K562 (cell line): ENCODE results near the gene AOC1. TPM values are rescaled to one million over a fixed set of nuclear protein-coding genes. Genes with fewer than 3 reads are reported as not detected.

Source experiments
- ATAC-seq: fragments of 200-7000 bp; cut with Tn5 transposase; 3 replicates; pipeline ENCODE4 v1.9.1; 2020; ENCODE audit warnings: moderate library complexity
- BruUV-seq: library from RNA; stranded (reverse); fragments of 400-500 nt; replicated peaks from 2 replicates; lab custom pipeline; 2021; lab: Mats Ljungman, UMichigan
- CTCF ChIA-PET: fragments of 300-600 bp; formaldehyde crosslinking; extraction: SDS; loops from one replicate; lab custom pipeline; 2021; ENCODE audit warnings: low intra/inter-chr PET ratio; lab: Yijun Ruan, JAX
- POLR2A ChIA-PET: fragments of 300-600, 350-650 bp; sonication (Branson Sonifier 250); formaldehyde crosslinking; extraction: SDS; loops from one replicate; lab custom pipeline; 2021; ENCODE audit warnings: antibody characterized with exemption, inconsistent platforms; lab: Yijun Ruan, JAX
- DNase-seq, 4 experiments: peaks; one replicate each; pipeline versions ENCODE4 v3.0.0 to v3.0.0-alpha.2; 2011 to 2018; ENCODE audit warnings: low spot score in 3 of 4, mixed read lengths in 3 of 4; ENCODE audit errors: extremely low read depth in 1 of 4
- FAIRE-seq: peaks from 2 replicates; lab custom pipeline; 2011; peaks lifted over from hg19 to GRCh38; lab: Jason Lieb, UNC
- H2AFZ ChIP-seq: 2 replicates; pipeline ENCODE4 v1.6.0; 2011; ENCODE audit warnings: low read depth, low read length, control low read depth, inconsistent platforms
- H3K27ac ChIP-seq: fragments of 200-600 bp; 3 replicates; pipeline ENCODE4 v1.8.0; 2011; ENCODE audit warnings: low read depth, mild to moderate bottlenecking, control low read depth, inconsistent platforms, low read length, moderate library complexity, mixed read lengths; ENCODE audit errors: extremely low read depth
- H3K27me3 ChIP-seq, 2 experiments: fragments of 300-600 bp in 1 of 2; 2 replicates in 1 of 2; 3 replicates in 1 of 2; pipeline versions ENCODE4 v1.6.0 to v1.8.0; 2011; ENCODE audit warnings: inconsistent platforms in 2 of 2, low read length in 2 of 2, mild to moderate bottlenecking in 1 of 2, mixed read lengths in 1 of 2, moderate library complexity in 1 of 2; ENCODE audit not compliant: control insufficient read depth in 2 of 2, insufficient read depth in 2 of 2
- H3K36me3 ChIP-seq: fragments of 300-600 bp; 3 replicates; pipeline ENCODE4 v1.8.0; 2011; ENCODE audit warnings: mild to moderate bottlenecking, low read length, inconsistent platforms; ENCODE audit not compliant: control insufficient read depth, insufficient read depth
- H3K4me1 ChIP-seq, 2 experiments: fragments of 200-600 bp in 1 of 2; replicated peaks in 1 of 2; 2 replicates in 1 of 2; 3 replicates in 1 of 2; pipeline versions ENCODE4 v1.5.1 to v1.8.0; 2011; ENCODE audit warnings: inconsistent platforms in 2 of 2, low read length in 2 of 2, mild to moderate bottlenecking in 1 of 2, mixed read lengths in 1 of 2, moderate library complexity in 1 of 2; ENCODE audit not compliant: control insufficient read depth in 2 of 2, insufficient read depth in 2 of 2
- H3K4me2 ChIP-seq: 2 replicates; pipeline ENCODE4 v1.6.1; 2011; ENCODE audit warnings: low read length, control low read depth, inconsistent platforms, mixed read lengths; ENCODE audit not compliant: insufficient read depth
- H3K4me3 ChIP-seq: fragments of 200-600 bp; sonication (generic), shearing (Covaris generic); 2 replicates; pipeline ENCODE4 v1.5.1; 2016; ENCODE audit warnings: control low read depth, inconsistent platforms
- H3K79me2 ChIP-seq: fragments of 200-600 bp; 3 replicates; pipeline ENCODE4 v1.8.0; 2011; ENCODE audit warnings: low read length, inconsistent platforms; ENCODE audit not compliant: control insufficient read depth, insufficient read depth
- H3K9ac ChIP-seq, 2 experiments: 2 replicates each; pipeline versions ENCODE4 v1.6.0 to v1.6.1; 2011; ENCODE audit warnings: low read depth in 2 of 2, low read length in 2 of 2, control low read depth in 1 of 2, inconsistent platforms in 1 of 2, mild to moderate bottlenecking in 1 of 2, mixed read lengths in 1 of 2; ENCODE audit not compliant: insufficient read depth in 1 of 2
- H3K9me1 ChIP-seq: one replicate; pipeline ENCODE4 v1.6.0; 2011; ENCODE audit warnings: inconsistent platforms, mild to moderate bottlenecking, low read length, moderate library complexity; ENCODE audit not compliant: control insufficient read depth, insufficient read depth
- H3K9me3 ChIP-seq: replicated peaks from 2 replicates; pipeline ENCODE4 v1.5.1; 2011; ENCODE audit warnings: low read depth, low read length, inconsistent platforms; ENCODE audit not compliant: control insufficient read depth, insufficient read depth
- H4K20me1 ChIP-seq: replicated peaks from 2 replicates; pipeline ENCODE4 v1.6.1; 2011; ENCODE audit warnings: low read length, inconsistent platforms, mixed read lengths; ENCODE audit not compliant: control insufficient read depth, insufficient read depth
- EZH2 ChIP-seq: IDR thresholded peaks from 2 replicates; pipeline ENCODE4 v1.6.1; 2012; ENCODE audit warnings: low read depth, mild to moderate bottlenecking, inconsistent platforms, low read length, borderline replicate concordance
- KLF1 ChIP-seq: fragments of 450-650 bp; IDR thresholded peaks from 2 replicates; pipeline ENCODE4 v1.6.1; 2016; ENCODE audit warnings: missing genetic modification characterization, missing compliant biosample characterization
- MYNN ChIP-seq, 2 experiments: sonication (generic); formaldehyde crosslinking in 1 of 2; IDR thresholded peaks; 2 replicates each; pipeline versions ENCODE4 v1.5.0 to v1.6.1; 2016 to 2020; ENCODE audit warnings: antibody characterized with exemption in 1 of 2, missing genetic modification reagents in 1 of 2
- PML ChIP-seq: IDR thresholded peaks from 2 replicates; pipeline ENCODE4 v1.6.1; 2012; ENCODE audit warnings: low read length, inconsistent platforms
- POLR2AphosphoS2 ChIP-seq: IDR thresholded peaks from 2 replicates; pipeline ENCODE4 v1.6.1; 2012; ENCODE audit warnings: low read length, improper control_type of control experiment
- PTBP1 ChIP-seq: fragments of 200-400 bp; formaldehyde crosslinking; IDR thresholded peaks from 2 replicates; pipeline ENCODE4 v1.6.1; 2017; ENCODE audit warnings: low read depth, low read length
- RBM39 ChIP-seq: fragments of 200-400 bp; formaldehyde crosslinking; optimal IDR thresholded peaks from 2 replicates; pipeline ENCODE3; 2018; ENCODE audit warnings: low read depth, low read length
- SOX6 ChIP-seq: fragments of 450-650 bp; IDR thresholded peaks from 2 replicates; pipeline ENCODE4 v1.6.1; 2014; ENCODE audit warnings: mild to moderate bottlenecking
- TCF7L2 ChIP-seq: fragments of 150-350 bp; IDR thresholded peaks from 2 replicates; pipeline ENCODE4 v1.6.1; 2016; ENCODE audit warnings: low read depth, mild to moderate bottlenecking, low read length, moderate library complexity
- ZNF324 ChIP-seq: fragments of 250-450 bp; sonication (Bioruptor Pico); IDR thresholded peaks from 2 replicates; pipeline ENCODE4 v1.4.0; 2020; ENCODE audit warnings: mild to moderate bottlenecking
- ZNF668 ChIP-seq: fragments of 250-450 bp; sonication (Bioruptor Pico); IDR thresholded peaks from 2 replicates; pipeline ENCODE4 v1.8.0; 2022; ENCODE audit warnings: mild to moderate bottlenecking, inconsistent platforms
- WGBS: fragments of 100-300 bp; shearing (Covaris generic); methylation state at CpG from one replicate; pipeline ENCODE4 v1.1.6; 2016; ENCODE audit warnings: low coverage, mixed read lengths; ENCODE audit not compliant: insufficient coverage; ENCODE audit errors: missing lambda C conversion rate; 5-methylcytosine and 5-hydroxymethylcytosine counted together
- in situ Hi-C: fragments of 300-500 bp; cut with MboI; formaldehyde crosslinking; loops from 4 replicates; pipeline ENCODE4 v1.15.0; 2018; ENCODE audit warnings: inconsistent platforms, mixed read lengths
- intact Hi-C: fragments of 100-400 bp; cut with micrococcal nuclease; formaldehyde crosslinking; loops from 2 replicates; pipeline ENCODE4 v1.14.2; 2022
- polyA plus RNA-seq, 8 experiments: library from polyadenylated mRNA; depleted of rRNA in 4 of 8; stranded (reverse) in 5 of 8; unstranded in 3 of 8; fragments of >200 nt; fragmentation: Nextera tagmentation in 2 of 8; fragmentation: Illumina TruSeq in 1 of 8; extraction: Ambion mirVana in 2 of 8; extraction: Trizol in 1 of 8; gene quantifications; 2 replicates each; pipeline versions ENCODE4 v1.2.1 to v1.2.3, GENCODE V29; 2011 to 2014; ENCODE audit warnings: inconsistent platforms in 1 of 8, missing spikeins in 1 of 8
- total RNA-seq, 7 experiments: library from RNA; depleted of rRNA in 6 of 7; stranded (reverse); fragments of >200 nt in 6 of 7; fragmentation: Illumina TruSeq in 2 of 7; extraction: Trizol in 2 of 7; gene quantifications; 2 replicates each; pipeline versions ENCODE4 v1.2.1 to v1.2.3, GENCODE V29; 2011 to 2021; ENCODE audit warnings: low replicate concordance in 1 of 7
- TF ChIP-seq, protein P1 (sequence below): sonication (generic); IDR thresholded peaks from 2 replicates; pipeline ENCODE4 v1.6.1; 2016

The AOC1 gene
- total and polyA plus RNA-seq, 9 of the 15 experiments (the other 6 are each of a cell fraction or from before 2014, with no cell fraction given) = not detected

DNA sequence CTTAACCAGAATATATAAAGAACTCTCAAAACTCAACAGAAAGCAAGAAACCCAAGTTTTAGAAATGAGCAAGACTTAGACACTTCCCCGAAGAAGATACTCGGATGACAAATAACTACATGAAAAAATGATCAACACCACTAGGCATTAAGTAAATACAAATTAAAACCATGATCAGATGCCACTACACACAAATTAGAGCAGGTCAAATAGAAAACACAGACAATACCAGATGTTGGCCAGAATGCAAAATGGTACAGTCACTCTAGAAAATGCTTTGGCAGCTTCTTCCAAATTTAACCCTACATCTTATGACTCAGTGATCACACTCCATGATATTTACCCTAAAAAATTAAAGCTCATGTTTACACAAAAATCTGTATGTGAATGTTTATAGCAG is 33.3 kb upstream of the AOC1 start:
- H3K4me3 ChIP-seq = no peak overlapping the region
- in situ Hi-C loops (no loop called here), intact Hi-C loops (no loop called here)
- H2AFZ ChIP-seq = no peak overlapping the region
- peaks cover 0 to 7% of the 10 kb centered on the region in 2 experiments; a peak in 2 of 5 replicates for H3K4me1 ChIP-seq
- no peak overlapping the region for H3K9ac ChIP-seq
- ChIA-PET POLR2A (interaction anchor here (1.0 kb wide), 1 partner anchor 26 kb away, joined by 3 read pairs; no protein-coding TSS in a partner anchor), CTCF (no interaction called here)
- no peaks in the 10 kb centered on the region for H3K36me3 ChIP-seq
- H4K20me1 ChIP-seq = no peaks in the 10 kb centered on the region
- no peaks in the 10 kb centered on the region for H3K79me2 ChIP-seq
- no peaks in the 10 kb centered on the region for H3K9me3 ChIP-seq
- FAIRE-seq (no peak), DNase-seq (no peak), ATAC-seq (no peak)
- no TSS peak for BruUV-seq
- H3K27me3 ChIP-seq = peaks cover 14 to 19% of the 10 kb centered on the region in 2 experiments
- WGBS = 0% methylated on average over 2 of the region's 2 CpGs
- no peaks in the 10 kb centered on the region for H3K9me1 ChIP-seq
- no peak overlapping the region for H3K27ac ChIP-seq
- no peak overlapping the region for H3K4me2 ChIP-seq
- TF ChIP-seq ZNF324 (CRISPR knock-in tag) = no peak
- no peak for TF ChIP-seq TCF7L2
- TF ChIP-seq MYNN (IDR thresholded peaks at IDR 0.05) = no peak
- TF ChIP-seq MYNN (CRISPR knock-in tag; IDR thresholded peaks at IDR 0.05) = no peak
- no peak for TF ChIP-seq ZNF668

DNA sequence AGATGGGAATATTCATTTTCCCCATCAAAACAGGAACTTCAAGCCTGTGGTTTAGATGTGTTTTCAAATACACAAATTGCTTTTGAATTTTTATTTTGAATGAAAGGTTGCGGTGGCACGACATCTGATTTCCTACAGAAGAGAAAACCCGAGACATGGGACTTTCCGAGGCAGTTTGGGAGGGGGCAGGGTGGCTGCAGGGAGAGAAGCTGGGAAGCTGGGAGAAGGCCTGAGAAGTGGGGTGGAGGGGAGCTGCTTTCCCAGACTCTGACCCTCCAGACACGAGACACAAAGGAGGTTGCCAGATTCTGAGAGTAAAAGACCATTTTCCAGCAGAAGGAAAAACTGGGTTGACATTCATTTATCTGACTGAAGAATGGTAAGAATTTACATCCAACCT is 32.2 kb upstream of the AOC1 start:
- no peak for DNase-seq
- no peak overlapping the region for H3K4me2 ChIP-seq
- no peak overlapping the region for H3K9ac ChIP-seq
- H3K9me3 ChIP-seq = peaks cover 3% of the 10 kb centered on the region; the same call in 1 of the 2 replicates
- POLR2A ChIA-PET = interaction anchor here (1.1 kb wide), 1 partner anchor 22 kb away, joined by 3 read pairs; no protein-coding TSS in a partner anchor
- H3K36me3 ChIP-seq = no peaks in the 10 kb centered on the region
- intact Hi-C loops (no loop called here), in situ Hi-C loops (no loop called here)
- H3K9me1 ChIP-seq = no peaks in the 10 kb centered on the region
- H3K27me3 ChIP-seq = peaks cover 10 to 11% of the 10 kb centered on the region in 2 experiments; a peak in 4 of 5 replicates
- H4K20me1 ChIP-seq = no peaks in the 10 kb centered on the region
- 5% methylated on average over 5 of the region's 5 CpGs for WGBS
- no peak for TF ChIP-seq RBM39
- TF ChIP-seq PML = no peak
- TF ChIP-seq SOX6 = no peak
- TF ChIP-seq, protein P1, sequence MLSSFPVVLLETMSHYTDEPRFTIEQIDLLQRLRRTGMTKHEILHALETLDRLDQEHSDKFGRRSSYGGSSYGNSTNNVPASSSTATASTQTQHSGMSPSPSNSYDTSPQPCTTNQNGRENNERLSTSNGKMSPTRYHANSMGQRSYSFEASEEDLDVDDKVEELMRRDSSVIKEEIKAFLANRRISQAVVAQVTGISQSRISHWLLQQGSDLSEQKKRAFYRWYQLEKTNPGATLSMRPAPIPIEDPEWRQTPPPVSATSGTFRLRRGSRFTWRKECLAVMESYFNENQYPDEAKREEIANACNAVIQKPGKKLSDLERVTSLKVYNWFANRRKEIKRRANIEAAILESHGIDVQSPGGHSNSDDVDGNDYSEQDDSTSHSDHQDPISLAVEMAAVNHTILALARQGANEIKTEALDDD = no peak
- no peak for TF ChIP-seq EZH2
- TF ChIP-seq KLF1 = no peak
- TF ChIP-seq PTBP1 = no peak
- no peak for TF ChIP-seq POLR2AphosphoS2
- TF ChIP-seq, all 486 proteins: peak for 0
- no peak for ATAC-seq
- FAIRE-seq = no peak
- H3K4me1 ChIP-seq = peaks cover 5 to 11% of the 10 kb centered on the region in 2 experiments; a peak in 3 of 5 replicates
- CTCF ChIA-PET = interaction anchor here (0.6 kb wide), 1 partner anchor 36 kb away, joined by 4 read pairs; no protein-coding TSS in a partner anchor
- H2AFZ ChIP-seq = no peak overlapping the region
- H3K79me2 ChIP-seq = no peaks in the 10 kb centered on the region
- no TSS peak for BruUV-seq
- H3K27ac ChIP-seq = no peak overlapping the region
- no peak overlapping the region for H3K4me3 ChIP-seq
